Body of pancreas (tissue), 4 donors: ENCODE results near the gene CYB561D2. TPM values are rescaled to one million over a fixed set of nuclear protein-coding genes. Genes with fewer than 3 reads are reported as not detected.

Source experiments
- ATAC-seq: fragments of 150-250 bp; one replicate; pipeline ENCODE4 v1.9.1; 2016
- DNase-seq, 4 donors: peaks; one replicate each; pipeline ENCODE4 v3.0.0-alpha.2; 2019
- H3K27ac ChIP-seq, 4 donors: fragments of 200-600 bp; sonication (generic); 1 replicate in 3 of 4; 2 replicates in 1 of 4; pipeline versions ENCODE4 v1.5.1 to v1.6.1; 2016 to 2019; ENCODE audit warnings: mild to moderate bottlenecking in 1 of 4, mixed read lengths in 1 of 4, moderate library complexity in 1 of 4
- H3K27me3 ChIP-seq, 2 donors: fragments of 200-600 bp; sonication (generic); one replicate each; pipeline ENCODE4 v1.6.0; 2016; ENCODE audit warnings: mild to moderate bottlenecking in 1 of 2
- H3K36me3 ChIP-seq, 2 donors: fragments of 200-600 bp; sonication (generic); replicated peaks in 1 of 2; 2 replicates each; pipeline ENCODE4 v1.5.1; 2016; ENCODE audit warnings: low read depth in 2 of 2; ENCODE audit not compliant: insufficient read depth in 1 of 2
- H3K4me1 ChIP-seq: fragments of 200-600 bp; sonication (generic); one replicate; pipeline ENCODE4 v1.6.0; 2016
- H3K4me3 ChIP-seq, 2 donors: fragments of 200-600 bp; sonication (generic); 1 replicate in 1 of 2; 2 replicates in 1 of 2; pipeline ENCODE4 v1.5.1; 2016 to 2019
- H3K9me3 ChIP-seq, 3 donors: fragments of 200-600 bp; sonication (generic); 1 replicate in 2 of 3; 2 replicates in 1 of 3; pipeline ENCODE4 v1.5.1; 2016
- POLR2A ChIP-seq, 3 donors: fragments of 450-650 bp; IDR thresholded peaks; one replicate each; pipeline ENCODE4 v1.6.1; 2016; ENCODE audit warnings: antibody characterized with exemption in 3 of 3, mild to moderate bottlenecking in 2 of 3
- WGBS, 2 donors: methylation state at CpG; one replicate each; pipeline ENCODE4 v1.1.5; 2017; 5-methylcytosine and 5-hydroxymethylcytosine counted together
- intact Hi-C: fragments of 100-400 bp; cut with DNase I; formaldehyde crosslinking; loops from one replicate; pipeline ENCODE4 v1.15.1; 2023
- total RNA-seq, 2 donors: library from RNA; depleted of rRNA; stranded (reverse); fragments of >200 nt; gene quantifications; one replicate each; pipeline ENCODE4 v1.1.0, GENCODE V29; 2016
- TF ChIP-seq, protein P1 (sequence below), 7 experiments: fragments of 450-650 bp in 4 of 7; fragments of 200-600 bp in 3 of 7; sonication (generic) in 3 of 7; IDR thresholded peaks; one replicate each; pipeline ENCODE4 v1.5.1; 2016 to 2019; ENCODE audit warnings: antibody characterized with exemption in 7 of 7

Gene CYB561D2
- total RNA-seq, 2 donors from 2014 or later, result 11.4 to 29.0 TPM

GRCh38 chr3:50354850-50355249 lies 4.2 kb downstream of the CYB561D2 start:
- DNase-seq, result no peak
- TF ChIP-seq POLR2A (IDR thresholded peaks at IDR 0.05), result no peak
- TF ChIP-seq, protein P1, sequence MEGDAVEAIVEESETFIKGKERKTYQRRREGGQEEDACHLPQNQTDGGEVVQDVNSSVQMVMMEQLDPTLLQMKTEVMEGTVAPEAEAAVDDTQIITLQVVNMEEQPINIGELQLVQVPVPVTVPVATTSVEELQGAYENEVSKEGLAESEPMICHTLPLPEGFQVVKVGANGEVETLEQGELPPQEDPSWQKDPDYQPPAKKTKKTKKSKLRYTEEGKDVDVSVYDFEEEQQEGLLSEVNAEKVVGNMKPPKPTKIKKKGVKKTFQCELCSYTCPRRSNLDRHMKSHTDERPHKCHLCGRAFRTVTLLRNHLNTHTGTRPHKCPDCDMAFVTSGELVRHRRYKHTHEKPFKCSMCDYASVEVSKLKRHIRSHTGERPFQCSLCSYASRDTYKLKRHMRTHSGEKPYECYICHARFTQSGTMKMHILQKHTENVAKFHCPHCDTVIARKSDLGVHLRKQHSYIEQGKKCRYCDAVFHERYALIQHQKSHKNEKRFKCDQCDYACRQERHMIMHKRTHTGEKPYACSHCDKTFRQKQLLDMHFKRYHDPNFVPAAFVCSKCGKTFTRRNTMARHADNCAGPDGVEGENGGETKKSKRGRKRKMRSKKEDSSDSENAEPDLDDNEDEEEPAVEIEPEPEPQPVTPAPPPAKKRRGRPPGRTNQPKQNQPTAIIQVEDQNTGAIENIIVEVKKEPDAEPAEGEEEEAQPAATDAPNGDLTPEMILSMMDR (IDR thresholded peaks at IDR 0.05), result no peak
- intact Hi-C loops, result no loop called here
- H3K4me1 ChIP-seq, result peaks cover 52% of the 10 kb centered on the region
- 83 to 95% methylated on average over 3 to 7 of the region's 7 CpGs for WGBS, 2 donors
- no peaks in the 10 kb centered on the region for H3K9me3 ChIP-seq
- H3K27ac ChIP-seq, result no peak overlapping the region
- H3K4me3 ChIP-seq, result no peak overlapping the region
- no peak for ATAC-seq
- no peaks in the 10 kb centered on the region for H3K27me3 ChIP-seq
- peaks cover 13 to 14% of the 10 kb centered on the region in 2 donors for H3K36me3 ChIP-seq

DNA sequence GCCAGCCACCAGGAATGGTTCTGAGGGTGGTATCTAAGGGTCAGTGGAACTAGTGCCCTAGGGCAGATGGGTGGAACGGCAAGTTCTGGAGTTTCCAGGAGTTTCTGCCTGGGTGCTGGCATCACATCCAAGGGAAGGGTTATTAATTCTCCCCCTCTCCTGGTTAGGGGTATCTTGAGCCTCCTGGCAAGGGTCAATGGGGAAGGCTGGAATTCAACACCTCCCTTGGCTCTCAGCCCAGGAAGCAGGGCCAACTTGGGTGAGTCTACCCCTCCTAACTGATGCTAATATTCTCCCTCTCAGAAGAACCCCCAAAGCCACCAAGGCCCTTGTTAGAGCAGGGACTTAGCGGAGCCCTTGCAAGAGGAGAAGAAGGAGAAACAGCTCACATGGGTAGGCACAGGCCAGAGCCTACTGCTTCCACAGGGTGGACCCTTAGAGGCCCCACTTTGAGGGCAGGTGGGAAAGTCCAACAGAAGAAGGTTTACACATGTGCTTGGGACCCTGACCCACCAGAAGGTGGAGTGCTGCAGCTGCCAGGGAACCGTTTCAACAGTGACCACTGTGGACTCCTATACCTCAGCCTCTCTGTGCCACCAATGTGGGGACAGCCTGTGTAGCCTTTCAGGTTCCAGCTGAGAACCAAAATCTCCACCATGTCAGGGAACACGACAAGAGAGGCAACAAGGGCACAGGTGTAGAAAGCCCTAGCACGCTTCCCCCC lies 5.3 kb downstream of the CYB561D2 start:
- H3K27me3 ChIP-seq, result no peaks in the 10 kb centered on the region
- H3K27ac ChIP-seq, result peak overlapping the region in 3 of 4 donors; percentile 4 to 44 (median 31)
- DNase-seq, result peak in 3 of 4 donors; percentile 34 to 62 (median 45)
- TF ChIP-seq, protein P1 (IDR thresholded peaks at IDR 0.05), result no peak
- no peak for TF ChIP-seq POLR2A (IDR thresholded peaks at IDR 0.05)
- no peak for ATAC-seq
- no peaks in the 10 kb centered on the region for H3K9me3 ChIP-seq
- intact Hi-C loops, result no loop called here
- H3K4me1 ChIP-seq, result peaks cover 45% of the 10 kb centered on the region
- no peak overlapping the region for H3K4me3 ChIP-seq
- WGBS, 2 donors, result 56 to 58% methylated on average over 4 to 5 of the region's 5 CpGs
- H3K36me3 ChIP-seq, result peaks cover 13 to 14% of the 10 kb centered on the region in 2 donors

- peak overlapping the region in 3 of 4 donors; percentile 4 to 44 (median 31) for H3K27ac ChIP-seq
- no peaks in the 10 kb centered on the region for H3K9me3 ChIP-seq
- intact Hi-C loops, result no loop called here
- TF ChIP-seq, protein P1 (IDR thresholded peaks at IDR 0.05), result no peak
- no peak for TF ChIP-seq POLR2A (IDR thresholded peaks at IDR 0.05)
- peaks cover 13 to 14% of the 10 kb centered on the region in 2 donors for H3K36me3 ChIP-seq
- 30 to 37% methylated on average over 5 of the region's 5 CpGs for WGBS, 2 donors
- ATAC-seq, result no peak
- no peaks in the 10 kb centered on the region for H3K27me3 ChIP-seq
- peak; percentile 44 to 68 (median 62) for DNase-seq
- no peak overlapping the region for H3K4me3 ChIP-seq
- peaks cover 40% of the 10 kb centered on the region for H3K4me1 ChIP-seq
Measured at GRCh38 chr3:50356553-50356952, 5.9 kb downstream of the CYB561D2 start.

DNA sequence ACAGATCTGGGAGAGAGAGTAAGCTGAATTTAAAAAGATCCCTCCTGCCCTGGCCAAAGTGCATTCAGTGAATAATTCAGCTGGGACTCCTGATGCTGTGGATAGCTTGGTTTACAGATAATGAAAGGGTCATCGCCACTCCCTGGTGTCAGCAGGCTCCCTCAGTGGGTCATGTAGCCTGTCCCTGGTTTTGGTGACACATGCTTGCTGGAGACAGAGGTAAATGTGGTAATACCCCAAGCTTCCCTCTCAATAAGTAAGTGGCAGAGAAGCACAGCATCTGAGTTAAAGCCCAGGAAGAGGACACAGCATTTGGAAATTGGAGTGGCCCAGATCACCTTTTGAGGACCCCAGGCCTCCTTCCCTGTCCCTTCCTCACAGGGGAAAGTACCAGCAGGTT lies 6.8 kb downstream of the CYB561D2 start:
- intact Hi-C loops, result no loop called here
- TF ChIP-seq, protein P1 (IDR thresholded peaks at IDR 0.05), result no peak
- TF ChIP-seq POLR2A (IDR thresholded peaks at IDR 0.05), result no peak
- Histone ChIP-seq H3K27me3 (no peaks in the 10 kb centered on the region), H3K36me3 (peaks cover 13 to 14% of the 10 kb centered on the region in 2 donors), H3K27ac (peak overlapping the region in 3 of 4 donors; percentile 4 to 88 (median 86)), H3K9me3 (no peaks in the 10 kb centered on the region), H3K4me1 (peaks cover 36% of the 10 kb centered on the region), H3K4me3 (no peak overlapping the region)
- ATAC-seq, result no peak
- WGBS, 2 donors, result 43 to 71% methylated on average over 1 of the region's 1 CpG
- no peak for DNase-seq
